Measurements from ENCODE around the gene SERINC1. TPM values are rescaled to one million over a fixed set of nuclear protein-coding genes. Genes with fewer than 3 reads are reported as not detected.

Gene SERINC1
- total and polyA plus RNA-seq, 9 of the 15 experiments (the other 6 are each of a cell fraction or from before 2014, with no cell fraction given): 28.8 to 64.6 (median 39.7) TPM

DNA sequence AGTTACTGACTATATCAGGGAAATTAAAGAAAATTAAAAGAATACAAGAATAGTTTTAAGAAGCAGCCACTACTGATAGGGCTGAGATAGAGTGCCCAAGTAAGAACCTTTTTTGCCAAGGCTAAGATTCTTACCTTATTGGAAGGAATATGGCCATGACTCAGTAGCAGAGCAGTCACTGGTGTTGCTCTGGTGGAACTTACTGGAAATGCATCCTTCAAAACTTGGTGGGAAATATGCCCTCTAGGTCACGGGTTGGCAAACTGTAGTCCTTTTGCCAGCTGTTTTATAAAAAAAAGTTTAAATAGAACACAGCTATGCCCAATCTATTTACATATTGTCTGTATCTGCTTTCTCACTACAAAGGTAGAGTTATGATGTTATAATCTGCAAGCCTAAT lies 66.2 kb downstream of the SERINC1 start (continued):
- TF ChIP-seq, protein P1, sequence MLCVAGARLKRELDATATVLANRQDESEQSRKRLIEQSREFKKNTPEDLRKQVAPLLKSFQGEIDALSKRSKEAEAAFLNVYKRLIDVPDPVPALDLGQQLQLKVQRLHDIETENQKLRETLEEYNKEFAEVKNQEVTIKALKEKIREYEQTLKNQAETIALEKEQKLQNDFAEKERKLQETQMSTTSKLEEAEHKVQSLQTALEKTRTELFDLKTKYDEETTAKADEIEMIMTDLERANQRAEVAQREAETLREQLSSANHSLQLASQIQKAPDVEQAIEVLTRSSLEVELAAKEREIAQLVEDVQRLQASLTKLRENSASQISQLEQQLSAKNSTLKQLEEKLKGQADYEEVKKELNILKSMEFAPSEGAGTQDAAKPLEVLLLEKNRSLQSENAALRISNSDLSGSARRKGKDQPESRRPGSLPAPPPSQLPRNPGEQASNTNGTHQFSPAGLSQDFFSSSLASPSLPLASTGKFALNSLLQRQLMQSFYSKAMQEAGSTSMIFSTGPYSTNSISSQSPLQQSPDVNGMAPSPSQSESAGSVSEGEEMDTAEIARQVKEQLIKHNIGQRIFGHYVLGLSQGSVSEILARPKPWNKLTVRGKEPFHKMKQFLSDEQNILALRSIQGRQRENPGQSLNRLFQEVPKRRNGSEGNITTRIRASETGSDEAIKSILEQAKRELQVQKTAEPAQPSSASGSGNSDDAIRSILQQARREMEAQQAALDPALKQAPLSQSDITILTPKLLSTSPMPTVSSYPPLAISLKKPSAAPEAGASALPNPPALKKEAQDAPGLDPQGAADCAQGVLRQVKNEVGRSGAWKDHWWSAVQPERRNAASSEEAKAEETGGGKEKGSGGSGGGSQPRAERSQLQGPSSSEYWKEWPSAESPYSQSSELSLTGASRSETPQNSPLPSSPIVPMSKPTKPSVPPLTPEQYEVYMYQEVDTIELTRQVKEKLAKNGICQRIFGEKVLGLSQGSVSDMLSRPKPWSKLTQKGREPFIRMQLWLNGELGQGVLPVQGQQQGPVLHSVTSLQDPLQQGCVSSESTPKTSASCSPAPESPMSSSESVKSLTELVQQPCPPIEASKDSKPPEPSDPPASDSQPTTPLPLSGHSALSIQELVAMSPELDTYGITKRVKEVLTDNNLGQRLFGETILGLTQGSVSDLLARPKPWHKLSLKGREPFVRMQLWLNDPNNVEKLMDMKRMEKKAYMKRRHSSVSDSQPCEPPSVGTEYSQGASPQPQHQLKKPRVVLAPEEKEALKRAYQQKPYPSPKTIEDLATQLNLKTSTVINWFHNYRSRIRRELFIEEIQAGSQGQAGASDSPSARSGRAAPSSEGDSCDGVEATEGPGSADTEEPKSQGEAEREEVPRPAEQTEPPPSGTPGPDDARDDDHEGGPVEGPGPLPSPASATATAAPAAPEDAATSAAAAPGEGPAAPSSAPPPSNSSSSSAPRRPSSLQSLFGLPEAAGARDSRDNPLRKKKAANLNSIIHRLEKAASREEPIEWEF (CRISPR knock-in tag; IDR thresholded peaks at IDR 0.05): no peak
- TF ChIP-seq CBX1 (IDR thresholded peaks at IDR 0.05; ENCODE audit: low read depth) (no peak), POLR2A (conservative IDR thresholded peaks at IDR 0.05) (no peak), HSF4 (CRISPR knock-in tag; IDR thresholded peaks at IDR 0.05; ENCODE audit: borderline replicate concordance) (no peak)

DNA sequence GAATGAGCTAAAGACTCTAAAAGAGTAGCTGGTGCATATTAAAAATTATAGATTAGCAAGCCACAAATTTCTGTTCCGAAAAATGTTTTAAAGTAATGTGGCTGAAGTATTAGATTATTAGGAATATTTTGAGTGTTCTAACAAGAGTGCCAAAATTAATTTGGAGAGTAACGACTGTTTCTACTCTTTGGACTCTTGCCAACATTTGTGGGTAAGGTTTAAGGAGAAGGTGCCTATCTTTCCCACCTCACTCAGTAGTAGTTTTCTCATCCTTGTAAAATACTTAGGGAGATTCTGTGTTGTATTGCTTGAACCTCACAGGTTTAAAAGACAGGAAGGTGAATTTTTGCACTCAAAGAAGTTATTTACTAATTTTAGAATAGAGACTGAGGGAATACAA lies 67.2 kb downstream of the SERINC1 start:
- peaks cover 21% of the 10 kb centered on the region for H3K36me3 ChIP-seq (ENCODE audit: control insufficient read depth, insufficient read depth, low read length)
- intact Hi-C loops (cut with micrococcal nuclease) (loop anchor here (5.0 kb wide), 1 partner anchor 308 kb away; no protein-coding TSS in a partner anchor), in situ Hi-C loops (cut with MboI) (no loop called here)
- peaks cover 5% of the 10 kb centered on the region; the same call in 1 of the 2 replicates for H4K20me1 ChIP-seq (replicated peaks; ENCODE audit: control insufficient read depth, insufficient read depth, low read length)
- H3K27ac ChIP-seq (ENCODE audit: extremely low read depth, low read depth, low read length): no peak overlapping the region
- CTCF ChIA-PET (ENCODE audit: low intra/inter-chr PET ratio): no interaction called here
- no peaks in the 10 kb centered on the region for H3K9me1 ChIP-seq (ENCODE audit: control insufficient read depth, insufficient read depth, low read length)
- peaks cover 100% of the 10 kb centered on the region for H3K79me2 ChIP-seq (ENCODE audit: control insufficient read depth, insufficient read depth, low read length)
- no peak overlapping the region for H3K4me3 ChIP-seq
- no peak overlapping the region for H2AFZ ChIP-seq (ENCODE audit: low read depth, low read length)
- H3K4me1 ChIP-seq (replicated peaks in 1 of 2; ENCODE audit: control insufficient read depth in 2 of 2, insufficient read depth in 2 of 2, low read length in 2 of 2): peaks cover 10 to 16% of the 10 kb centered on the region in 2 experiments; a peak in 3 of 5 replicates
- H3K4me2 ChIP-seq (ENCODE audit: insufficient read depth, low read length): no peak overlapping the region
- no TSS peak for BruUV-seq (replicated peaks)
- H3K9ac ChIP-seq (ENCODE audit: insufficient read depth in 1 of 2, low read depth in 2 of 2, low read length in 2 of 2): no peak overlapping the region
- ATAC-seq (no peak), DNase-seq (ENCODE audit: extremely low read depth in 1 of 4, low spot score in 3 of 4) (peak in 2 of 4 experiments; percentile 10 to 42), FAIRE-seq (no peak)
- 0 out of 2 replicates have a peak, but pooled peaks cover 3% of the 10 kb centered on the region for H3K9me3 ChIP-seq (replicated peaks; ENCODE audit: control insufficient read depth, insufficient read depth, low read depth, low read length)
- TF ChIP-seq NFIC (IDR thresholded peaks at IDR 0.05): peak; percentile 90
- no peak for TF ChIP-seq ZNF124 (CRISPR knock-in tag; IDR thresholded peaks at IDR 0.05)
- TF ChIP-seq ASH1L (IDR thresholded peaks at IDR 0.05; ENCODE audit: borderline replicate concordance, low read depth, partially characterized antibody): no peak
- POLR2A ChIA-PET: interaction anchor here (1.3 to 1.8 kb wide), 2 partner anchors 9 to 12 kb away, joined by 3 to 7 read pairs; no protein-coding TSS in a partner anchor
- H3K27me3 ChIP-seq (ENCODE audit: control insufficient read depth in 2 of 2, insufficient read depth in 2 of 2, low read length in 2 of 2): no peaks in the 10 kb centered on the region
- 33% methylated on average over 2 of the region's 2 CpGs for WGBS (ENCODE audit: insufficient coverage, low coverage, missing lambda C conversion rate)
